T-cell (primary cell): ENCODE measurements around the gene SLC7A5. TPM values are rescaled to one million over a fixed set of nuclear protein-coding genes. Genes with fewer than 3 reads are reported as not detected.

Experiments
- ATAC-seq, 4 experiments: fragments of 200-7000 bp in 3 of 4; fragments of 150-1000 bp in 1 of 4; cut with Tn5 transposase; replicated peaks in 1 of 4; 1 replicate in 3 of 4; 2 replicates in 1 of 4; pipeline ENCODE4 v1.10.0; 2021; ENCODE audit warnings: moderate library complexity in 3 of 4, mild to moderate bottlenecking in 2 of 4, moderate number of reproducible peaks in 1 of 4
- CTCF ChIA-PET, 2 donors: fragments of 300-600 bp; sonication (Branson Sonifier 250); formaldehyde crosslinking; loops; one replicate each; lab custom pipeline; 2022; ENCODE audit warnings: antibody characterized with exemption in 2 of 2; lab: Charles Lee
- POLR2A ChIA-PET, 2 donors: fragments of 300-600 bp; sonication (Branson Sonifier 250); formaldehyde crosslinking; loops; one replicate each; lab custom pipeline; 2022; ENCODE audit warnings: antibody characterized with exemption in 2 of 2; lab: Charles Lee
- DNase-seq, 35 experiments: peaks; one replicate each; pipeline versions ENCODE4 v3.0.0 to v3.0.0-alpha.2; 2013 to 2023
- H3K27ac ChIP-seq: one replicate; pipeline ENCODE4 v1.5.1; 2013; ENCODE audit warnings: low read length
- H3K27me3 ChIP-seq, 2 experiments: replicated peaks in 1 of 2; 1 replicate in 1 of 2; 2 replicates in 1 of 2; pipeline versions ENCODE4 v1.6.1 to v1.7.0; 2013; ENCODE audit warnings: low read length in 1 of 2, mixed read lengths in 1 of 2; ENCODE audit not compliant: control insufficient read depth in 2 of 2, insufficient read depth in 2 of 2; ENCODE audit errors: extremely low read depth in 1 of 2
- H3K36me3 ChIP-seq, 2 donors: 1 replicate in 1 of 2; 2 replicates in 1 of 2; pipeline versions ENCODE4 v1.6.1 to v1.7.0; 2013; ENCODE audit warnings: low read length in 1 of 2; ENCODE audit not compliant: control insufficient read depth in 2 of 2, insufficient read depth in 1 of 2; ENCODE audit errors: extremely low read depth in 1 of 2
- H3K4me1 ChIP-seq, 2 experiments: 1 replicate in 1 of 2; 2 replicates in 1 of 2; pipeline versions ENCODE4 v1.6.1 to v1.7.0; 2013; ENCODE audit warnings: low read length in 2 of 2, mixed read lengths in 1 of 2; ENCODE audit not compliant: insufficient read depth in 2 of 2, control insufficient read depth in 1 of 2; ENCODE audit errors: extremely low read depth in 1 of 2
- H3K4me3 ChIP-seq, 2 donors: 1 replicate in 1 of 2; 2 replicates in 1 of 2; pipeline versions ENCODE4 v1.5.1 to v1.7.0; 2013; ENCODE audit warnings: mild to moderate bottlenecking in 2 of 2, low read length in 1 of 2, moderate library complexity in 1 of 2; ENCODE audit not compliant: control insufficient read depth in 1 of 2; ENCODE audit errors: extremely low read depth in 1 of 2
- H3K9me3 ChIP-seq: 2 replicates; pipeline ENCODE4 v1.7.0; 2013
- H3K27ac Mint-ChIP-seq, 2 donors: one replicate each; pipeline ENCODE4 v1.8.0; 2020 to 2021; ENCODE audit warnings: mild to moderate bottlenecking in 2 of 2, mixed read lengths in 2 of 2
- H3K27me3 Mint-ChIP-seq, 2 donors: one replicate each; pipeline ENCODE4 v1.8.0; 2021 to 2022; ENCODE audit warnings: mixed read lengths in 2 of 2
- H3K36me3 Mint-ChIP-seq: one replicate; pipeline ENCODE4 v1.8.0; 2021; ENCODE audit warnings: mixed read lengths
- H3K4me1 Mint-ChIP-seq, 3 donors: one replicate each; pipeline ENCODE4 v1.8.0; 2020 to 2022; ENCODE audit warnings: mixed read lengths in 3 of 3, mild to moderate bottlenecking in 1 of 3
- H3K4me3 Mint-ChIP-seq, 3 donors: one replicate each; pipeline ENCODE4 v1.8.0; 2020 to 2022; ENCODE audit warnings: mild to moderate bottlenecking in 3 of 3, mixed read lengths in 3 of 3, moderate library complexity in 3 of 3
- H3K9me3 Mint-ChIP-seq, 3 donors: one replicate each; pipeline ENCODE4 v1.8.0; 2020 to 2022; ENCODE audit warnings: mixed read lengths in 3 of 3
- WGBS: methylation state at CpG from one replicate; pipeline ENCODE4 v1.1.5; 2013; ENCODE audit warnings: missing lambda C conversion rate; ENCODE audit not compliant: insufficient coverage; 5-methylcytosine and 5-hydroxymethylcytosine counted together
- total RNA-seq, 35 experiments: library from RNA in 6 of 35; stranded (reverse) in 6 of 35; fragments of 120-200 nt in 1 of 35; gene quantifications; one replicate each; pipeline versions ENCODE4 v1.2.1 to v1.2.4 and lab custom pipeline; 2013 to 2026

Gene SLC7A5
- total RNA-seq, 5 donors from 2014 or later (not counting 1 experiment from before 2014, with no cell fraction given): 37.9 to 81.6 (median 40.0) TPM

DNA sequence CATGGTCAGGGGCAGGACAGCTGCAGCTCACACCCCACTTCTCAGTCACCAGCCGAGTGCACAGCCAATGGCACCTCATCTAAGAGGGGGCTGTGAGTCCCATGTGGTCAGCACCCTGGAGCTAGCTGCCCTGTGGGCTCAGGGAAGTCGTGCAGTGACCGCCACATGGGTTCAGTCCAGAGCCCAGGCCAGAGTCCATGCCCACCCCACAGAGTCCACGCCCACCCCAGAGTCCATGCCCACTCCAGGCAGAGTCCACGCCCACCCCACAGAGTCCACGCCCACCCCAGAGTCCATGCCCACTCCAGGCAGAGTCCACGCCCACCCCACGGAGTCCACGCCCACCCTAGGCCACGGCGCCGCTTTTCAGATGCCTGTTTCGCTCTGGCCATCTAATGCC, 24.1 kb downstream of the SLC7A5 start:
- no peaks in the 10 kb centered on the region for H3K27me3 Mint-ChIP-seq
- DNase-seq (no peak), ATAC-seq (no peak)
- peaks cover 11 to 31% (median 21%) of the 10 kb centered on the region in 3 donors for H3K4me1 Mint-ChIP-seq
- Histone ChIP-seq H3K4me3 (no peak overlapping the region), H3K36me3 (peaks cover 5 to 7% of the 10 kb centered on the region in 2 donors), H3K4me1 (peaks cover 5 to 33% of the 10 kb centered on the region in 2 experiments), H3K27ac (no peak overlapping the region), H3K9me3 (no peaks in the 10 kb centered on the region), H3K27me3 (no peaks in the 10 kb centered on the region)
- no peak overlapping the region for H3K4me3 Mint-ChIP-seq
- H3K27ac Mint-ChIP-seq: no peak overlapping the region
- POLR2A ChIA-PET: interaction anchor here (0.6 to 0.8 kb wide), 2 partner anchors 25 to 1879 kb away, joined by 3 read pairs; no protein-coding TSS in a partner anchor
- no peaks in the 10 kb centered on the region for H3K9me3 Mint-ChIP-seq
- 81% methylated on average over 5 of the region's 13 CpGs for WGBS
- peaks cover 3% of the 10 kb centered on the region for H3K36me3 Mint-ChIP-seq
- CTCF ChIA-PET: interaction anchor here (0.7 to 3.2 kb wide), 3 partner anchors 26 to 66 kb away, joined by 3 to 10 read pairs (median 4); no protein-coding TSS in a partner anchor

DNA sequence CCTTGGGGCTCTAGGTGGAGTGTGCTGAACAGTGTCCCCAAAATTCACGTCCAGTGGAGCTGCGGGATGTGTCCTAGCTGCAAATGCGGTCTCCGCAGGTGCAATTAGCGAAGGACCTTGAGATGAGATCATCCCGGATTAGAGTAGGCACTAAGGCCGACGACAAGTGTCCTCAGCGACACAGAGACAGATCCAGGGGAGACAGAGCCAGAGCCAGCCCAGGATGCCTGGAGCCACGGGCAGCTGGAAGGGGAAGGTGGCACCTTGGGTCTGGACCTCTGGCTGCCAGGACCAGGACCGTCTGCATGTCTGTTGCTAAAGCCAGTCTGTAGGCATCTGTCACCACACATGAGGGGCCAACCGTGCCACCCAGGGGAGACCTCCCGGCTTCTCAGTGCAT, 24.5 kb downstream of the SLC7A5 start:
- CTCF ChIA-PET: interaction anchor here in 1 of 2 donors (3.2 kb wide), 1 partner anchor 27 kb away, joined by 10 read pairs; no protein-coding TSS in a partner anchor

DNA sequence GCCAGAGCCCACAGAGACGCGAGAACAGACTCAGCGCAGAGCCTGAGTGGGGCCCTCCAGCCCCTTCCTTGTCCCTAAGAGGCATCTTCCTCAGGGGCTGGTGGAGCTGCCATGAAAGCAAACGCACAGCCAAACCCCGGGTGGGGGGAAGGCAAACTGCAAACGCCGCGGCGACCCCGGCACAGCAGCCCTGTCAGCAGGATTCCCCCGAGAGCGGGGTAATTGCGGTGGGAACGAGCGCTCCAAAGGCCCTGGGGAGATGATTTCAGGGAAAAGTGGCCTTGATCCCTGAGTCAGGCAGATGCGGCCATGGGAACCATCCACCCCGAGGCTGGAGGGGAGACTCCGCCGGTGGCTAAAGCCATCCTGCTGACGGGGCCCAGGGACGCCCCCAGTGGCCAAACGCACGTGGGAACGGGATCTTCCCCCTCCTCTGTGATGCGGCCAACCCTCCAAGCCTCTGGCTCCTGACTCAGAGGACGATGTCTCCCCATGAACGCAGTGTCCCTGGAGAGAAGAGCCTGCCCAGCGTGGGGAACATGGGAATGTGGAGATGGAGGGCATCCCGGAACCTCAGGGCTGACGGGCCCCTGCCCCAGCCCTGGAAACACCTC, 25.1 kb downstream of the SLC7A5 start:
- peaks cover 7 to 9% of the 10 kb centered on the region in 2 donors for H3K36me3 ChIP-seq
- no peak overlapping the region for H3K27ac Mint-ChIP-seq

More for the DNA sequence above, 24.5 kb downstream of the SLC7A5 start:
- Histone ChIP-seq H3K27me3 (no peaks in the 10 kb centered on the region), H3K36me3 (peaks cover 5 to 7% of the 10 kb centered on the region in 2 donors), H3K27ac (no peak overlapping the region), H3K4me1 (peaks cover 5 to 29% of the 10 kb centered on the region in 2 experiments), H3K4me3 (no peak overlapping the region), H3K9me3 (no peaks in the 10 kb centered on the region)
- WGBS: 84% methylated on average over 13 of the region's 13 CpGs
- no peak for DNase-seq
- POLR2A ChIA-PET: interaction anchor here in 1 of 2 donors (0.6 kb wide), 1 partner anchor 1879 kb away, joined by 3 read pairs; no protein-coding TSS in a partner anchor
- Mint-ChIP-seq H3K9me3 (no peaks in the 10 kb centered on the region), H3K4me1 (peaks cover 9 to 29% (median 21%) of the 10 kb centered on the region in 3 donors), H3K36me3 (peaks cover 3% of the 10 kb centered on the region), H3K27me3 (no peaks in the 10 kb centered on the region), H3K27ac (no peak overlapping the region), H3K4me3 (no peak overlapping the region)
- ATAC-seq: no peak

DNA sequence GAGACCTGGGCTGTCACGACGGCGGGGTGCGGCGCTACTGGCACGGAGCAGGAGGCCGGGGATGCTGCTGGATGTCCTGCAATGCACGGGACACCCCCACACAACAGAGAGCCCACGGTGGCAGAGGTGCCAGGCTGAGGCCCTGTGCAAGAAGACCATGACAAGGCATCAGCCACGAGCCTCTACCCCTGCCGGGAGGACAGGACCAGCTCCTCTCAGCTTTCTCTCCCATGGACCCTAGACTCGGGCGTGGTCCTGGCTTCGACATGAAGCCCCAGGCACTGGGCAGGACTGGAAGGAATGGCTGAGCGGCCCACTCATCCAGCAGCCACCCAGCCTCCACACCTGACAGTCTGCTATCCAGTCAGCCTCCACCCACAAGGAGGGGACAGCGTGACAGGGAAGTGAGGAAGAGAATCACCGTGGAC, 25.6 kb downstream of the SLC7A5 start:
- Mint-ChIP-seq H3K4me3 (peak overlapping the region in 1 of 3 donors; percentile 66), H3K36me3 (peaks cover 3% of the 10 kb centered on the region), H3K4me1 (peaks cover 9 to 29% (median 21%) of the 10 kb centered on the region in 3 donors), H3K9me3 (no peaks in the 10 kb centered on the region), H3K27ac (no peak overlapping the region), H3K27me3 (no peaks in the 10 kb centered on the region)
- DNase-seq (no peak), ATAC-seq (no peak)
- no peaks in the 10 kb centered on the region for H3K27me3 ChIP-seq
- H3K9me3 ChIP-seq: no peaks in the 10 kb centered on the region
- H3K36me3 ChIP-seq: peaks cover 6 to 13% of the 10 kb centered on the region in 2 donors
- 83% methylated on average over 10 of the region's 17 CpGs for WGBS
- H3K27ac ChIP-seq: no peak overlapping the region
- CTCF ChIA-PET: interaction anchor here (0.6 to 1.0 kb wide), 2 partner anchors 28 to 71 kb away, joined by 3 read pairs; no protein-coding TSS in a partner anchor
- peaks cover 5 to 27% of the 10 kb centered on the region in 2 experiments for H3K4me1 ChIP-seq
- no peak overlapping the region for H3K4me3 ChIP-seq
- POLR2A ChIA-PET: no interaction called here

More for the DNA sequence above, 25.1 kb downstream of the SLC7A5 start:
- DNase-seq (no peak), ATAC-seq (no peak)
- no peaks in the 10 kb centered on the region for H3K27me3 ChIP-seq
- H3K27ac ChIP-seq: no peak overlapping the region
- 95% methylated on average over 18 of the region's 30 CpGs for WGBS
- Mint-ChIP-seq H3K4me3 (no peak overlapping the region), H3K27me3 (no peaks in the 10 kb centered on the region), H3K9me3 (no peaks in the 10 kb centered on the region), H3K4me1 (peaks cover 9 to 29% (median 21%) of the 10 kb centered on the region in 3 donors), H3K36me3 (peaks cover 3% of the 10 kb centered on the region)
- H3K4me1 ChIP-seq: peaks cover 5 to 27% of the 10 kb centered on the region in 2 experiments
- ChIA-PET POLR2A (no interaction called here), CTCF (interaction anchor here in 1 of 2 donors (0.6 kb wide), 1 partner anchor 72 kb away, joined by 3 read pairs; no protein-coding TSS in a partner anchor)
- no peak overlapping the region for H3K4me3 ChIP-seq
- H3K9me3 ChIP-seq: no peaks in the 10 kb centered on the region

DNA sequence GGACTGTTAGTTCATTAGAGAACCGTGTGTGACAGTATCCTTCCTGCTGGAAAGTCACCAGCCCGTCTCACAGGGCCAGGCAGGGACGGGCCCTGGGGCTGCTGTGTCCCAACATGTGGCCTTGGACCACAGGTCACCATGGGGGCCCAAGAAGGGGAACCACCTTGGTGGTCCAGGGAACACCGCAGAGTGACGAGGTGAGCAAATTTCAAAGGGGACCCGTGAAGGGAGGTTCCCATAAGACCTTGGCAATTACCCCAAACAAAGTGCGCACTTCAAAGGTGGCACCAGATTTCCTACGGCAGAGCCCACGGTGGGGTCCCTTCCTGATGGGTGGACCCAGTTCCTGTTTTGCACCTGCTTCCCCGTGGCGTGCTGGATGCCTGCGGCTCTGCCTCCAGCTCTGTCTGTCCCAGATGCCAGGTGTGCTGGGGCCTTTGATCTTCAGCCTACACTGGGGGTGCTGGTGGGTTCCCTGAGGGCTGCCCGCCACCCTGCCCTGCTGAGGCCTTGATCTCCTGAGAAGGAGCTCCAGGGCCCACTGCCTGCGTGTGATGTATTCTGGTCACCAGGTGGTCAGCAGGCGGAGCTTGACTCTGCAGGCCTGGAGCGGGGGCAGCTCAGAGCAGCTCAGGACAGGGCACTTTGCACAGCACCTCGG, 27.0 kb downstream of the SLC7A5 start:
- Histone ChIP-seq H3K36me3 (peaks cover 0 to 22% of the 10 kb centered on the region in 2 donors), H3K27ac (no peak overlapping the region), H3K4me1 (peaks cover 5 to 27% of the 10 kb centered on the region in 2 experiments), H3K4me3 (no peak overlapping the region), H3K9me3 (no peaks in the 10 kb centered on the region), H3K27me3 (no peaks in the 10 kb centered on the region)
- Mint-ChIP-seq H3K9me3 (no peaks in the 10 kb centered on the region), H3K36me3 (peaks cover 6% of the 10 kb centered on the region), H3K4me1 (peaks cover 9 to 29% (median 21%) of the 10 kb centered on the region in 3 donors), H3K4me3 (peak overlapping the region in 2 of 3 donors; percentile 17 to 66), H3K27me3 (no peaks in the 10 kb centered on the region), H3K27ac (peak overlapping the region; percentile 6 to 78)
- ATAC-seq (peak in 2 of 4 experiments; percentile 25 to 70), DNase-seq (peak in 3 of 35 experiments; percentile 14 to 44 (median 39))
- CTCF ChIA-PET: interaction anchor here (0.8 to 1.0 kb wide), 3 partner anchors 29 to 63 kb away, joined by 3 to 4 read pairs (median 3); no protein-coding TSS in a partner anchor
- POLR2A ChIA-PET: no interaction called here
- 61% methylated on average over 15 of the region's 17 CpGs for WGBS
